ENCODE results near the gene CAPN14. TPM values are rescaled to one million over a fixed set of nuclear protein-coding genes. Genes with fewer than 3 reads are reported as not detected.

Gene CAPN14
- total RNA-seq, 1 donor from 2014 or later: 0.27 TPM

- Histone ChIP-seq H3K4me1 (peaks cover 18% of the 10 kb centered on the region), H3K27me3 (ENCODE audit: low read depth) (no peaks in the 10 kb centered on the region), H3K36me3 (peaks cover 37% of the 10 kb centered on the region), H3K27ac (replicated peaks) (no peak overlapping the region), H3K9me3 (replicated peaks) (no peaks in the 10 kb centered on the region), H3K4me3 (no peak overlapping the region)
- DNase-seq: no peak
- intact Hi-C loops (cut with micrococcal nuclease): no loop called here
- no peak for TF ChIP-seq CTCF (IDR thresholded peaks at IDR 0.05; ENCODE audit: borderline replicate concordance)
These were observed 30.4 kb upstream of the CAPN14 start for GRCh38 chr2:31247711-31248110.

- intact Hi-C loops (cut with micrococcal nuclease): no loop called here
- Histone ChIP-seq H3K4me3 (no peak overlapping the region), H3K36me3 (peaks cover 37% of the 10 kb centered on the region), H3K27me3 (ENCODE audit: low read depth) (no peaks in the 10 kb centered on the region), H3K27ac (replicated peaks) (no peak overlapping the region), H3K4me1 (peaks cover 18% of the 10 kb centered on the region), H3K9me3 (replicated peaks) (no peaks in the 10 kb centered on the region)
- no peak for TF ChIP-seq CTCF (IDR thresholded peaks at IDR 0.05; ENCODE audit: borderline replicate concordance)
- DNase-seq: no peak
These were observed 29.0 kb upstream of the CAPN14 start for GRCh38 chr2:31246184-31246852.

GRCh38 chr2:31244101-31244500 lies 26.8 kb upstream of the CAPN14 start:
- no peak for DNase-seq
- peaks cover 29% of the 10 kb centered on the region for H3K36me3 ChIP-seq
- H3K4me1 ChIP-seq: peaks cover 31% of the 10 kb centered on the region
- no peaks in the 10 kb centered on the region for H3K27me3 ChIP-seq (ENCODE audit: low read depth)
- no peaks in the 10 kb centered on the region for H3K9me3 ChIP-seq (replicated peaks)
- H3K27ac ChIP-seq (replicated peaks): no peak overlapping the region
- intact Hi-C loops (cut with micrococcal nuclease): no loop called here
- H3K4me3 ChIP-seq: no peak overlapping the region
- TF ChIP-seq CTCF (IDR thresholded peaks at IDR 0.05; ENCODE audit: borderline replicate concordance): no peak

- Histone ChIP-seq H3K27me3 (ENCODE audit: low read depth) (no peaks in the 10 kb centered on the region), H3K9me3 (replicated peaks) (no peaks in the 10 kb centered on the region), H3K27ac (replicated peaks) (no peak overlapping the region), H3K4me3 (no peak overlapping the region), H3K36me3 (peaks cover 19% of the 10 kb centered on the region), H3K4me1 (peaks cover 41% of the 10 kb centered on the region)
- DNase-seq: no peak
- TF ChIP-seq CTCF (IDR thresholded peaks at IDR 0.05; ENCODE audit: borderline replicate concordance): no peak
- intact Hi-C loops (cut with micrococcal nuclease): no loop called here
These were observed 25.7 kb upstream of the CAPN14 start for GRCh38 chr2:31243053-31243452.

- Histone ChIP-seq H3K27ac (replicated peaks) (no peak overlapping the region), H3K4me1 (peaks cover 52% of the 10 kb centered on the region), H3K4me3 (no peak overlapping the region), H3K27me3 (ENCODE audit: low read depth) (no peaks in the 10 kb centered on the region), H3K36me3 (peaks cover 11% of the 10 kb centered on the region), H3K9me3 (replicated peaks) (no peaks in the 10 kb centered on the region)
- no peak for TF ChIP-seq CTCF (IDR thresholded peaks at IDR 0.05; ENCODE audit: borderline replicate concordance)
- no peak for DNase-seq
- intact Hi-C loops (cut with micrococcal nuclease): no loop called here
These were observed 24.4 kb upstream of the CAPN14 start for GRCh38 chr2:31241625-31242270.
